ENCODE measurements around the gene ATP8A1. TPM values are rescaled to one million over a fixed set of nuclear protein-coding genes. Genes with fewer than 3 reads are reported as not detected.

ATP8A1 gene
- total RNA-seq, 1 experiment from 2014 or later: 3.9 TPM

- Histone ChIP-seq H3K4me3 (ENCODE audit: insufficient read depth, low read depth, low read length) (no peak overlapping the region), H3K27me3 (ENCODE audit: control insufficient read depth, insufficient read depth, low read length) (no peaks in the 10 kb centered on the region), H3K36me3 (replicated peaks; ENCODE audit: control insufficient read depth, insufficient read depth, low read length) (no peaks in the 10 kb centered on the region)
- DNase-seq: no peak
Observed at GRCh38 chr4:42624551-42624950, 32.4 kb downstream of the ATP8A1 start.

GRCh38 chr4:42618023-42618422 lies 38.9 kb downstream of the ATP8A1 start:
- Histone ChIP-seq H3K4me3 (ENCODE audit: insufficient read depth, low read depth, low read length) (no peak overlapping the region), H3K27me3 (ENCODE audit: control insufficient read depth, insufficient read depth, low read length) (no peaks in the 10 kb centered on the region), H3K36me3 (replicated peaks; ENCODE audit: control insufficient read depth, insufficient read depth, low read length) (no peaks in the 10 kb centered on the region)
- DNase-seq: no peak

GRCh38 chr4:42617030-42617429 lies 39.9 kb downstream of the ATP8A1 start:
- DNase-seq: no peak
- H3K36me3 ChIP-seq (replicated peaks; ENCODE audit: control insufficient read depth, insufficient read depth, low read length): no peaks in the 10 kb centered on the region
- no peak overlapping the region for H3K4me3 ChIP-seq (ENCODE audit: insufficient read depth, low read depth, low read length)
- no peaks in the 10 kb centered on the region for H3K27me3 ChIP-seq (ENCODE audit: control insufficient read depth, insufficient read depth, low read length)

- no peaks in the 10 kb centered on the region for H3K27me3 ChIP-seq (ENCODE audit: control insufficient read depth, insufficient read depth, low read length)
- H3K36me3 ChIP-seq (replicated peaks; ENCODE audit: control insufficient read depth, insufficient read depth, low read length): no peaks in the 10 kb centered on the region
- DNase-seq: no peak
- no peak overlapping the region for H3K4me3 ChIP-seq (ENCODE audit: insufficient read depth, low read depth, low read length)
Observed at GRCh38 chr4:42616572-42616971, 40.3 kb downstream of the ATP8A1 start.

GRCh38 chr4:42615131-42615763 lies 41.7 kb downstream of the ATP8A1 start:
- DNase-seq: no peak
- Histone ChIP-seq H3K4me3 (ENCODE audit: insufficient read depth, low read depth, low read length) (no peak overlapping the region), H3K27me3 (ENCODE audit: control insufficient read depth, insufficient read depth, low read length) (no peaks in the 10 kb centered on the region), H3K36me3 (replicated peaks; ENCODE audit: control insufficient read depth, insufficient read depth, low read length) (no peaks in the 10 kb centered on the region)

- no peak for DNase-seq
- Histone ChIP-seq H3K36me3 (replicated peaks; ENCODE audit: control insufficient read depth, insufficient read depth, low read length) (no peaks in the 10 kb centered on the region), H3K27me3 (ENCODE audit: control insufficient read depth, insufficient read depth, low read length) (no peaks in the 10 kb centered on the region), H3K4me3 (ENCODE audit: insufficient read depth, low read depth, low read length) (no peak overlapping the region)
Observed at GRCh38 chr4:42612898-42613297, 44.0 kb downstream of the ATP8A1 start.

- Histone ChIP-seq H3K4me3 (ENCODE audit: insufficient read depth, low read depth, low read length) (no peak overlapping the region), H3K36me3 (replicated peaks; ENCODE audit: control insufficient read depth, insufficient read depth, low read length) (no peaks in the 10 kb centered on the region), H3K27me3 (ENCODE audit: control insufficient read depth, insufficient read depth, low read length) (no peaks in the 10 kb centered on the region)
- DNase-seq: no peak
Observed at GRCh38 chr4:42610941-42611340, 46.0 kb downstream of the ATP8A1 start.

GRCh38 chr4:42609051-42609450 lies 47.9 kb downstream of the ATP8A1 start:
- no peaks in the 10 kb centered on the region for H3K27me3 ChIP-seq (ENCODE audit: control insufficient read depth, insufficient read depth, low read length)
- DNase-seq: no peak
- H3K4me3 ChIP-seq (ENCODE audit: insufficient read depth, low read depth, low read length): no peak overlapping the region
- H3K36me3 ChIP-seq (replicated peaks; ENCODE audit: control insufficient read depth, insufficient read depth, low read length): no peaks in the 10 kb centered on the region

- DNase-seq: no peak
- H3K36me3 ChIP-seq (replicated peaks; ENCODE audit: control insufficient read depth, insufficient read depth, low read length): no peaks in the 10 kb centered on the region
- H3K4me3 ChIP-seq (ENCODE audit: insufficient read depth, low read depth, low read length): no peak overlapping the region
- H3K27me3 ChIP-seq (ENCODE audit: control insufficient read depth, insufficient read depth, low read length): no peaks in the 10 kb centered on the region
Observed at GRCh38 chr4:42608551-42608950, 48.4 kb downstream of the ATP8A1 start.

GRCh38 chr4:42607011-42607726 lies 49.7 kb downstream of the ATP8A1 start:
- no peak for DNase-seq
- Histone ChIP-seq H3K36me3 (replicated peaks; ENCODE audit: control insufficient read depth, insufficient read depth, low read length) (no peaks in the 10 kb centered on the region), H3K4me3 (ENCODE audit: insufficient read depth, low read depth, low read length) (no peak overlapping the region), H3K27me3 (ENCODE audit: control insufficient read depth, insufficient read depth, low read length) (no peaks in the 10 kb centered on the region)

GRCh38 chr4:42605264-42605663 lies 51.6 kb downstream of the ATP8A1 start:
- DNase-seq: no peak
- no peaks in the 10 kb centered on the region for H3K36me3 ChIP-seq (replicated peaks; ENCODE audit: control insufficient read depth, insufficient read depth, low read length)
- H3K27me3 ChIP-seq (ENCODE audit: control insufficient read depth, insufficient read depth, low read length): no peaks in the 10 kb centered on the region
- H3K4me3 ChIP-seq (ENCODE audit: insufficient read depth, low read depth, low read length): no peak overlapping the region

GRCh38 chr4:42603862-42604261 lies 53.0 kb downstream of the ATP8A1 start:
- no peaks in the 10 kb centered on the region for H3K27me3 ChIP-seq (ENCODE audit: control insufficient read depth, insufficient read depth, low read length)
- no peak overlapping the region for H3K4me3 ChIP-seq (ENCODE audit: insufficient read depth, low read depth, low read length)
- no peaks in the 10 kb centered on the region for H3K36me3 ChIP-seq (replicated peaks; ENCODE audit: control insufficient read depth, insufficient read depth, low read length)
- DNase-seq: no peak

GRCh38 chr4:42600578-42600977 lies 56.3 kb downstream of the ATP8A1 start:
- Histone ChIP-seq H3K27me3 (ENCODE audit: control insufficient read depth, insufficient read depth, low read length) (no peaks in the 10 kb centered on the region), H3K36me3 (replicated peaks; ENCODE audit: control insufficient read depth, insufficient read depth, low read length) (no peaks in the 10 kb centered on the region), H3K4me3 (ENCODE audit: insufficient read depth, low read depth, low read length) (no peak overlapping the region)
- no peak for DNase-seq

GRCh38 chr4:42596918-42597317 lies 60.0 kb downstream of the ATP8A1 start:
- Histone ChIP-seq H3K4me3 (ENCODE audit: insufficient read depth, low read depth, low read length) (no peak overlapping the region), H3K36me3 (replicated peaks; ENCODE audit: control insufficient read depth, insufficient read depth, low read length) (no peaks in the 10 kb centered on the region), H3K27me3 (ENCODE audit: control insufficient read depth, insufficient read depth, low read length) (no peaks in the 10 kb centered on the region)
- DNase-seq: no peak

- H3K27me3 ChIP-seq (ENCODE audit: control insufficient read depth, insufficient read depth, low read length): no peaks in the 10 kb centered on the region
- H3K36me3 ChIP-seq (replicated peaks; ENCODE audit: control insufficient read depth, insufficient read depth, low read length): no peaks in the 10 kb centered on the region
- H3K4me3 ChIP-seq (ENCODE audit: insufficient read depth, low read depth, low read length): no peak overlapping the region
- DNase-seq: no peak
Observed at GRCh38 chr4:42594888-42595287, 62.0 kb downstream of the ATP8A1 start.

All from H7 (cell line).